Measurements from ENCODE around the gene DNPEP. TPM values are rescaled to one million over a fixed set of nuclear protein-coding genes. Genes with fewer than 3 reads are reported as not detected.

The DNPEP gene
- total RNA-seq, 2 experiments from 2014 or later: 58.8 to 64.9 TPM

DNA sequence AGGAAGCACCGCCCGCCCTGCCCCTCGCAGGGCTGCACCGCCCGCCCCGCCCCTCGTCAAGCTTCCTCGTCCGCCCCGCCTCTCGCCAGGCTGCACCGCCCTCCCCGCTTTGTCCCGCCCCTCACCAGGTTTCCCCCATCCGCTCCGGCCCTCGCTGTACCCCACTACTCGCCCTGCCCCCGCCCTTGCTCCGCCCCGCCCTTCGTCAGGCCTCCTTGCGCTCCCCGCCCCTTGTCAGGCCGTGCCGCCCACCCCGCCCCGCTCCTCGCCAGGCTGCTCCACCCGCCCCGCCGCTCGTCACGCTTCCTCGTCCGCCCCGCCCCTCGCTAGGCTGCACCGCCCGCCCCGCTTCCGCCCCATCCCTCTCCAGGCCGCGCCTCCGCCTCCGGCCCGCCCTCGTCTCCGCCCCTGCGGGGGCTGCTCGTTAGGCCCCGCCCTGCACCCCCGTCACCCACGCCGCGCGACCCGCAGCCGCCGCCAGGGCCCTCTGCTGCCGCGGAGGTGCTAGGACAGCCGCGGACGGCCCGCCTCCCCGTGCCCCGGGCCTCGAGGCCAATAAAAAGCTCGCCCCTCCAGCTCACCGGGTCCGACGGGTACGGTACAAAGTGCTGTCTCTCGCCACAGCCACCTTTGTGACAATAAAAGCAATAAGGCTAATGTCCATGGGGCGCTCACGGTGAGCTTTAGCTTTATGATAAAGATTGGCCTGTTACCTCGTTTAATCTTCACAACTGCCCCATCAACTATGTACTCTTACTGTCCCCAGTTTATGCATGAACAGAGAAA is 602 bp upstream of the DNPEP start:
- peaks cover 28% of the 10 kb centered on the region for H3K36me3 Mint-ChIP-seq (ENCODE audit: low read depth)
- peaks cover 3% of the 10 kb centered on the region for H3K27me3 Mint-ChIP-seq
- H3K4me3 Mint-ChIP-seq: peak overlapping the region; percentile 96
- H3K4me1 Mint-ChIP-seq: peaks cover 17% of the 10 kb centered on the region
- H3K9me3 Mint-ChIP-seq: no peaks in the 10 kb centered on the region
- DNase-seq: peak; percentile 97
- peak overlapping the region; percentile 90 for H3K27ac Mint-ChIP-seq
- ChIA-PET POLR2A (no interaction called here), CTCF (interaction anchor here (0.6 to 3.2 kb wide), 24 partner anchors 10 to 496 kb away, joined by 3 to 16 read pairs (median 3); partner anchors contain the start of genes ANKZF1, ATG9A, GMPPA and NHEJ1)

DNA sequence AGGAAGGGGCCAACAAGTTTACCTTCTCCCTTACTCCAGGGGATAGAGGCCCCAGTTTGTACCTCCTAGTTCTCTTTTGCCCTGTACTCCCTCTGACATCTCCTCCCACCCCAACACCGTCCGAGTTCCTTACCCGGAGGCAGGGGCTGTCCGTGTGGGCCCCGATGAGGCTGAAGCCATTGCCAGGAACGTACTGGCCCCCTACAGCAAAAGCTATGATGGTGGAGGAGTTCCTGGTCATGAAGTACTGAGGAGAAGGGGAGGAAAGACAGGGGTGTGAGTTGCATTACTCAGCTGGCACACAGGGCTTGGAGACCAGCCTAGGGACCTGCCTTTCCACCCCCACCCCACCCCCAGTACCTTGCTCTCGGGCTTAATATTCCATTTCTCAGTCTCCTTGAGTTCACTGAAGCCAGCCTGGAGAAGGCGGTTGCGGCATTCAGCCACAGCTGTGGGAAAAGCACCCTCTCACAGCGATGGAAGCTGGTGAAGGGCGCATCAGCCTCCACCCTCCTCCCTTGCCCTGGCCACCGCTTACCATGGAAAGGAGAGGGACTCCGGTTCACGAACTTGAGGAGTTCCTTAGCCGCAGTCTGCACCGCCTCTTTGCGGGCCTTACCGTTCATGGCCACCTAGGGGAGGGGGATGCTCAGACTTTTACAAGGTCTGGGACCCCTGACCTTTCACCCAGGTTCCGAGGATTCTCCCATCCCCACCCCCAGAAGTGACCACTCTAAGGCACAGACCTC is 1.0 kb downstream of the DNPEP start:
- no peaks in the 10 kb centered on the region for H3K9me3 Mint-ChIP-seq
- peak overlapping the region; percentile 96 for H3K4me3 Mint-ChIP-seq
- peak overlapping the region; percentile 96 for H3K27ac Mint-ChIP-seq
- peaks cover 33% of the 10 kb centered on the region for H3K36me3 Mint-ChIP-seq (ENCODE audit: low read depth)
- H3K27me3 Mint-ChIP-seq: peaks cover 3% of the 10 kb centered on the region
- CTCF ChIA-PET: interaction anchor here (0.7 to 2.4 kb wide), 6 partner anchors 9 to 463 kb away, joined by 3 to 16 read pairs (median 3); partner anchors contain the start of gene NHEJ1
- peaks cover 17% of the 10 kb centered on the region for H3K4me1 Mint-ChIP-seq
- POLR2A ChIA-PET: no interaction called here
- no peak for DNase-seq

DNA sequence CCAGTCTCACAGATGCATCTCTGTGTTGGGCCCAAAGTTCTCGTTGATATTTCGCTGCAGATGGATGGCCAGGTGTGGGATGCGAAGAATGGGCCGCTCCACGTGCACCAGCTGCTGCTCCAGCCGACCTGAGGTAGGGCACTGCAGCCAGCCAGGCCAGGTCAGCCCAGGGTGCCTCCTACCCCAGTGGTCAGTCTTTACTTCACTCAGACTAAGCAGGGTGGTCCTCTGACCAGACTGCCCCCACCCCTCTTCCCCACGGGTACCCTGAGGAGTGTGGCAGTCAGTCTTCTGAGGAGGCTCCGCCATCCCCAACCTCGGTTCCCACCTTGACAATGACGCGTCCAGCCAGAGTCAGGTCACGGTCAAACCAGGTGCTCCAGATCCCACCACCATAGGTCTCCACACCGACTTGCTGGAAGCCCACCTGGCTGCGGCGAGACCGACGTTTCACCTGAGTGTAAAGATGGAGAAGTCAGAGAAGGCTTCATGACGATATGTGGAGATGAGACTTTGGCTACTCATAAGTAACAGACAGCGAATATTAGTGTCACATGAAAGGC is 1.7 kb downstream of the DNPEP start:
- CTCF ChIA-PET: interaction anchor here (0.8 kb wide), 1 partner anchor 144 kb away, joined by 3 read pairs; no protein-coding TSS in a partner anchor
- Mint-ChIP-seq H3K36me3 (ENCODE audit: low read depth) (peaks cover 35% of the 10 kb centered on the region), H3K4me3 (peak overlapping the region; percentile 96), H3K9me3 (no peaks in the 10 kb centered on the region), H3K27me3 (peaks cover 3% of the 10 kb centered on the region), H3K27ac (peak overlapping the region; percentile 31), H3K4me1 (peaks cover 17% of the 10 kb centered on the region)
- POLR2A ChIA-PET: no interaction called here
- no peak for DNase-seq

DNA sequence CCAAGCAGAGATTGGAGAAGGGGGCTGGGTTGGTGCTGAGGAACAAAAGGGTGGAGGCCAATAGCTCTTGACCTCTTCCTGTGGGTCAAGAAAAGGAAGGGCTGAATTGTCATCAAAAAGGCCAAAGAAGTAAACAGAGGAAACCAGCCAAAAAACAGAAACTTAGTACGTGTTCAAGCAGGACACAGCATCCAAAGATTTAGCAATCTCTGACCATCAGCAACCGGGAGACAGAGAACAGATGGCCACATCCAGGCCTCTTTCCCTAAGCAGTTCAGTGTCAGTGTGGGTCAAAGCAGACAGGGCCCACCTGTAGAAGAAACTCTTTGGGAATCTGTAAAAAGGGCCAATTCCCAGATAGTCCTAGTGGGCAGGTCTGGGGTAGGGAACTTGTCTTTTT is 2.9 kb downstream of the DNPEP start:
- Mint-ChIP-seq H3K27me3 (peaks cover under 1% of the 10 kb centered on the region), H3K4me3 (no peak overlapping the region), H3K36me3 (ENCODE audit: low read depth) (peaks cover 35% of the 10 kb centered on the region), H3K27ac (no peak overlapping the region), H3K9me3 (no peaks in the 10 kb centered on the region), H3K4me1 (peaks cover 17% of the 10 kb centered on the region)
- CTCF ChIA-PET: no interaction called here
- no peak for DNase-seq
- POLR2A ChIA-PET: no interaction called here

DNA sequence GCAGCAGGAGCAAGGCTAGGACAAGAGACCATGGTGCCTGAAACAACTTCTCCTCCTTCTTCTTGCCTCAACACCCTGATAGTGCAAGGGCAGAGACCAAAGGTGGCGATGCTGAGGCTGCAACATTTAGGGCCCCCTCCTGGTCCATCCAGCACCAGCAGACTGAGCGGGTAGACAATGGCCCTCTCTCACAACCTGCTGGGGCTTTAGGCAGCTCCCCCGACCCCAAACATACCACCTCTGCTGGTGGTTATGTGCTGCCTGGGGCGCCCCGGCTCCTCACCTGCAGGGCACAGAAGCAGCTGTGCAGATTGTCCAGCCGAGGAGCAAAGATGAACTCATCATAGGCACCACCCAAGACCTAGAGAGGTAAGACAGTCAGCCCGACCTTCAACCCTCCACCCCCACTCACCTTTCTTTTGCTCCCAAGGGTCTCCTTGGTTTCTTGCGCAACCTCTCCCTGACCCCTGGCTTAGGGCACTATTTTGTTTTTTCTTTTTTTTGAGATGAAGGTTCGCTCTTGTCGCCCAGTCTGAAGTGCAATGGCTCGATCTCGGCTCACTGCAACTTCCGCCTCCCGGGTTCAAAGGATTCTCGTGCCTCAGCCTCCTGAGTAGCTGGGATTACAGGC is 3.5 kb downstream of the DNPEP start:
- peaks cover 17% of the 10 kb centered on the region for H3K4me1 Mint-ChIP-seq
- no peak overlapping the region for H3K27ac Mint-ChIP-seq
- DNase-seq: no peak
- peaks cover 35% of the 10 kb centered on the region for H3K36me3 Mint-ChIP-seq (ENCODE audit: low read depth)
- no peak overlapping the region for H3K4me3 Mint-ChIP-seq
- no peaks in the 10 kb centered on the region for H3K27me3 Mint-ChIP-seq
- H3K9me3 Mint-ChIP-seq: no peaks in the 10 kb centered on the region
- ChIA-PET CTCF (no interaction called here), POLR2A (no interaction called here)

DNA sequence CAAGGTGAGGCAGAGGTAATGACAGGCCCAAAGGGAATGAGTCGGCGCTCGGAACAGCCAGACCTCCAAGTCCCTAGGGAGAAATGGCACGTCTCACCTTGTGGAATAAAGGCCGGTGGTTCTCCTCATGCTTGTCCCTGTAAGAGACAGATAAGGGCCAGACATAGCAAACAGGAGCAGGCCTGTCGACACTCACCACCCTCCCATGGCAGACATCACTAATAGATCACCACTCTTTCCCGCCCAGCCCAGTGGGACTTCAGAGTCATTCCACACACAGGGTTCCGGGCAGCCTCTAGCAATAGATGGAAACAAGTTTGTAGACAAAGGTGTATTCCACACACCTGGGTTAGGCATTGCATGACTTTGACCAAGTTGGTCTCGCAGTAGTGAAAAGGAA is 6.3 kb downstream of the DNPEP start:
- POLR2A ChIA-PET: no interaction called here
- Mint-ChIP-seq H3K4me1 (peaks cover 4% of the 10 kb centered on the region), H3K9me3 (no peaks in the 10 kb centered on the region), H3K27ac (no peak overlapping the region), H3K4me3 (no peak overlapping the region), H3K27me3 (no peaks in the 10 kb centered on the region), H3K36me3 (ENCODE audit: low read depth) (peaks cover 39% of the 10 kb centered on the region)
- DNase-seq: no peak
- CTCF ChIA-PET: interaction anchor here (1.0 kb wide), 1 partner anchor 86 kb away, joined by 3 read pairs; no protein-coding TSS in a partner anchor

DNA sequence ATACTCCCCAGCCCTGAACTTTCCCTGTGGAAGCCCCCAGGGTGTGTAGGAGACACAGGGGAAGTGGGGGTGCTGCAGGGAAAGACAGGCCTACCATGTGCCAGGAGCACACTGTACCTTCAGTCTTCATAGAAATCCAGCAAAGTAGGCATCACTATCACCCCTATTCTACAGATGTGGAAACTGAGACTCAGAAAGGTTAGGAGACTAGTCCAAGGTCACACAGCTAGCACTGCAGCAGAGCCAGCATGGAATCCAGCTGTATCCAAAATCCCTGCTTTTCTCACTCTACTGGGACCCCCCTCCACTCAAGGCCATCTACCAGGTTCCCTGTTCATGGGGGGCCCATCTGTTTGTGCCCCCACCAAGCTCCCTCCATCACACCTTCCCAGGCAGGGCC is 6.8 kb downstream of the DNPEP start:
- H3K4me3 Mint-ChIP-seq: no peak overlapping the region
- no peaks in the 10 kb centered on the region for H3K27me3 Mint-ChIP-seq
- H3K36me3 Mint-ChIP-seq (ENCODE audit: low read depth): peaks cover 37% of the 10 kb centered on the region
- POLR2A ChIA-PET: no interaction called here
- H3K9me3 Mint-ChIP-seq: no peaks in the 10 kb centered on the region
- no peaks in the 10 kb centered on the region for H3K4me1 Mint-ChIP-seq
- CTCF ChIA-PET: interaction anchor here (0.6 to 1.0 kb wide), 2 partner anchors 86 to 379 kb away, joined by 3 read pairs; no protein-coding TSS in a partner anchor
- DNase-seq: no peak
- no peak overlapping the region for H3K27ac Mint-ChIP-seq

DNA sequence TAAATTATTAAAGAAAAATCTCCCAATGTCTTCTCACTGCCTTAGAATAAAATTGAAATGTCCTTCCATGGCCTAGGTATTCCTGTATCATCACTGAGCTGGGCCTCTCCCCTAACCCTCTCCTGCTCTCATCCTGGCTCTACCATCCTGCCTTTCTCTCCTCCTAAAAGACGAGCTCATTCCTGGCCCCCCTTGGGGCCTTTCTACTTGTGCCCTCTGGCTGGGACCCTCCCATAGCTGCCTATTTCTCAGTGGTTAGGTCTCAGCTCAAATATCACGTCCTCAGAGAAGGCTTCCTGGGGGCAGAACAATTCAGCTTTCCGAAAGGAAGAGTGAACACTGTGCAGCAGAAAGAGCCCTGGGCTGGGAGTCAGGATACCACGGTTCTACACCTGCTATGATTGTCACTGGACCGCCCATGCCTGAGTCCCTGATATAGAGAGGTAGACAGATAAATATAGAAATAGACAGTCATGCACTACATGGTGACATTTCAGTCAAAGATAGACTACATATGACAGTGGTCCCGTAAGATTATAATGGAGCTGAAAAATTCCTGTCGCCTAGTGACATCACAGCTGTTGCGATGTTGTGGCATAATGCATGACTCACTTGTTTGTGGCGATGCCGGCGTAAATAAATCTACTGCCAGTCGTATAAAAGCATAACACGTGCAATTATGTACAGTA is 9.4 kb downstream of the DNPEP start:
- DNase-seq: no peak
- CTCF ChIA-PET: interaction anchor here (0.9 to 1.2 kb wide), 2 partner anchors 9 to 81 kb away, joined by 3 read pairs; partner anchors contain the start of gene DNPEP
- POLR2A ChIA-PET: no interaction called here
- H3K4me1 Mint-ChIP-seq: no peaks in the 10 kb centered on the region
- no peaks in the 10 kb centered on the region for H3K27me3 Mint-ChIP-seq
- peaks cover 30% of the 10 kb centered on the region for H3K36me3 Mint-ChIP-seq (ENCODE audit: low read depth)
- H3K9me3 Mint-ChIP-seq: no peaks in the 10 kb centered on the region
- H3K27ac Mint-ChIP-seq: no peak overlapping the region
- no peak overlapping the region for H3K4me3 Mint-ChIP-seq

DNA sequence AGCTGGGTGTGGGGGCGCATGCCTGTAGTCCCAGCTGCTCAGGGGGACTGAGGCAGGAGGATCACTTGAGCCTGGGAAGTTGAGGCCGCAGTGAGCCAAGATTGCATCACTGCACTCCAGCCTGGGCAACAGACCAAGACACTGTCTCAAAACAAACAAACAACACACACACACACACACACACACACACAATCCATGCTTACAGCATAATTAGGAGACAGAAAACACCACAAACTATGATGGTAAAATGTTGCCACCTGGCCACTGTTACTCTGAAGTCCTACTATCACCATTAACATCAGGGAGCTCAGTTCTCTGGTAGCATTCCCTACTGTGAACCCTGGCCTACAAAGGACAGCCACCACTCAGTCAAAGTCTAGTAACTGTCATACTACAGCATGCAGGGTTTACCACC is 18.3 kb downstream of the DNPEP start:
- Mint-ChIP-seq H3K36me3 (ENCODE audit: low read depth) (peaks cover 12% of the 10 kb centered on the region), H3K4me3 (no peak overlapping the region), H3K9me3 (no peaks in the 10 kb centered on the region), H3K4me1 (no peaks in the 10 kb centered on the region), H3K27ac (no peak overlapping the region), H3K27me3 (no peaks in the 10 kb centered on the region)
- ChIA-PET POLR2A (no interaction called here), CTCF (interaction anchor here (0.6 kb wide), 1 partner anchor 362 kb away, joined by 3 read pairs; no protein-coding TSS in a partner anchor)
- no peak for DNase-seq

DNA sequence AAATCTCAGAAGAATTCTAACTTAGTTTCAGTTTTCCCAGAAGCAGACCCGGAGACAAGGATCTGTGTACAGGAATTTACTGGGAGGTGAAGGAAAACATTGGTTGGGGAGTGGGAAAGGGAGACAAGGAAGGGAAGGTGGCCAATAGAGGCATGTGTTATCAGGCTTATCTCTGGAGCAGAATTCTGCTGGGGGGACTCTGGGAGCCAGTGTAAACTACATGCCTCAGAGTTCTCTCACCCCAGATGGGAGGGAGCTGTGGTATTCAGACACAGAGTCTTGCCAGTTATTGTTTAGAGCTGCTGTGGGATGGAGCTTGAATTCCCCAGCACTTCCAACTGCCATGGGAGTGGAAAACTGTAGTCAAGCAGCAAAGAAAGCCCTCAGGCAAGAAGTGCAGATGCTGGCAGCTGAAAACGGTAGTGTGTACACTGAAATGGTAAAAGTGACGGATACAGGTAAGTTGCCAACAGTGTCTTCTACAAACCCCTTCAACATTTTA is 19.0 kb downstream of the DNPEP start:
- Mint-ChIP-seq H3K9me3 (no peaks in the 10 kb centered on the region), H3K4me1 (no peaks in the 10 kb centered on the region), H3K27ac (no peak overlapping the region), H3K4me3 (no peak overlapping the region), H3K27me3 (no peaks in the 10 kb centered on the region), H3K36me3 (ENCODE audit: low read depth) (peaks cover 5% of the 10 kb centered on the region)
- POLR2A ChIA-PET: no interaction called here
- DNase-seq: no peak
- CTCF ChIA-PET: no interaction called here

DNA sequence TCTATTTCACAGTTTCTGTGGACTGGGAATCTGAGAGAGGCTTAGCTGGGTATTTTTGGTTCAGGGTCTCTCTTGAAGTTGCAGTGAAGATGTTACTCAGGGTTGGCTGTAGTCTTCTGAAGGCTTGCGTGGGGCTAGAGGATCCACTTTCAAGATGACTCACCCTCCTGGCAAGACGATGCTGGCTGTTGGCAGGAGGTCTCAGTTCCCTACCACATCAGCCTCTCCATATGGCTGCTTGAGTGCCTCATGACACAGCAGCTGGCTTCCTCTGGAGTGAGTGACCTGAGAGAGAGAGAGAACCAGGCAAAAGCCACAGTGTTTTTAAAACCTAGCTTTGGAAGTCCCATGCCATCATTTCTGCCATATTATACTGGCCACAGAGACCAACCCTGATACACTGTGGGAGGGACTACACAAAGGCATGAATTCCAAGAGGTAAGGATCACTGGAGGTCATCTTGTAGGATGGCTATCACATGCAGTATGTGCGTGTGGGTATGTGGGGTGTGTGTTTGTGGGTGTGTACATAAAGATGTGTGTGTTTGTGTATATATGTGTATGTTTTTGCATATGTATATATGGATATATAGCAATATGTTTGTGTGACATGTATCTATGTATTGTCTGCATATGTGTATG is 25.1 kb downstream of the DNPEP start:
- Mint-ChIP-seq H3K9me3 (no peaks in the 10 kb centered on the region), H3K27ac (no peak overlapping the region), H3K27me3 (peaks cover 23% of the 10 kb centered on the region), H3K4me1 (peaks cover 4% of the 10 kb centered on the region), H3K4me3 (no peak overlapping the region), H3K36me3 (ENCODE audit: low read depth) (no peaks in the 10 kb centered on the region)
- CTCF ChIA-PET: interaction anchor here (0.6 to 1.4 kb wide), 2 partner anchors 25 to 186 kb away, joined by 3 read pairs; partner anchors contain the start of genes CNPPD1 and DNPEP
- POLR2A ChIA-PET: no interaction called here
- DNase-seq: no peak

All from activated CD4-positive, alpha-beta T cell treated with anti-CD3 and anti-CD28 coated beads, Interleukin-2, amount 10 ng/mL, durations not matched to agents 7 days and 5 days (primary cell).